ENCODE data around the gene CEP112.

Gene CEP112

DNA sequence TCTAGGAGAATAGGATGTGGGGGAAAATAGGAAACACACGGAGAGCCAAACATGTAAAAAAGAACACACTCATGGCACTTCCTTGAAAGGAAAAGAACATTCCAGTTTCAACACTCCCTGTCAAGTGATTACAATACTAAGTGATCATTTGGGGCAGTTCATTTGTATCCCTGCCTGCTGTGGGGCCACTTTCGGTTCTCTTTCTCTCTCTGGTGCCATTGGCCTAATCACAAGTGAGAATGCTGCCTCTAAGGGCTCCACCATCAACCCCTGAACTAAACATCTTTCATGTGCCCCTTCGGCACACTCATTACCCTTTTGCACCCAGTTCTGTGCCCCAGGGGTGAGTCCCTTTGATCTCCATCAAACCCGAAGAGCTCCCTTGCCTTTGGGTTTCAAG is 197.3 kb downstream of the CEP112 start:
- no peak for DNase-seq (ENCODE audit: low read depth in 2 of 2, low spot score in 1 of 2)

DNA sequence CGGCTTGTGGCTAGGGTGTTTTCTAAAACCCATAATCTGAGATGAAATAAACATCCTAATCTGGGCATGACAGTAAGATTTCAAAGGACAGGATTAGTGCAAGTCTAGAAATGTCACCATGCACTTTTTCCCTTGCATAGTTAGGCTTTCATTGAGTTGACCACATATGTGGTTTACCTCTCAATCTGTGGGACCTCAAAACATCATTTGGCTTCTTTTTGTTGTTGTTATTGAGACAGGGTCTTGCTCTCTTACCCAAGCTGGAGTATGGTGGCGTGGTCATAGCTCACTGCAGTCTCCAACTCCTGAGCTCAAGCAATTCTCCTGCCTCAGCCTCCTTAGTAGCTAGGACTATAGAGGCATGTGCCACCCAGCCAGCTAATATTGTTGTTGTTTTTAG is 197.8 kb downstream of the CEP112 start:
- DNase-seq (ENCODE audit: low read depth in 2 of 2, low spot score in 1 of 2), result no peak

DNA sequence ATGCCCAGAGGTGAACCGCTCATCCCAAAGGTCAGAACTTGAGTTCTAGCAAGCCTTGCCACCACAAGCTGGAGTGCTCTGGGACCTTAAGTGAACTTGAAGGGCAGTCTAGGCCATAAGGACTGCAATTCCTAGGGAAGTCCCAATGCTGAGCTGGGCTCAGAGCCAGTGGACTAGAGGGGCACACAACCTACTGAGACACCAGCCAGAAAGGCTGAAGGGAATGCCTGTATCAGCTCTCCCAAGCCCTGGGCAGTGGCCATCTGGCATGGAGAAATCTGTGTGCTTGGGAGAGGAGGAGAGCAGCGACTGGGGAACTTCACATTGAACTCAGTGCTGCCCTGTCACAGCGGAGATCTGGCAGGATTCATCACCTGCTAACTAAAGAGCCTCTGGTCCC is 201.3 kb downstream of the CEP112 start:
- DNase-seq (ENCODE audit: low read depth in 2 of 2, low spot score in 1 of 2), result no peak

DNA sequence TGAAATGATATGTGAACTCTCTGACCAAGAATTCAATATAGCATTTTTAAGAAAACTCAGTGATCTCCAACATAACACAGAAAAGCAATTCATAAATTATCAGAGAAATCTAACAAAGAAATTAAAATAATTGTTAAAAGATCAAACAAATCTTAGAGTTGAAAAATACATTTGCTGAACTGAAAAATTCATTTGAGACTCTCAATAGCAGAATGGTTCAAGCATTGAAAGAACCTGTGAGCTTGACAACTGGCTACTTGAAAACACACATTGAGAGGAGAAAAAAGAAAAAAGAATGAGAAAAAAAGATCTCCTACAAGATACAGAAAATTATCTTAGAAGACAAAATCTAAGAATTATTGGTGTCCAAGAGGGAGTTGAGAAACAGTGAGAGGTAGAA is 203.5 kb downstream of the CEP112 start:
- DNase-seq (ENCODE audit: low read depth in 2 of 2, low spot score in 1 of 2), result no peak

DNA sequence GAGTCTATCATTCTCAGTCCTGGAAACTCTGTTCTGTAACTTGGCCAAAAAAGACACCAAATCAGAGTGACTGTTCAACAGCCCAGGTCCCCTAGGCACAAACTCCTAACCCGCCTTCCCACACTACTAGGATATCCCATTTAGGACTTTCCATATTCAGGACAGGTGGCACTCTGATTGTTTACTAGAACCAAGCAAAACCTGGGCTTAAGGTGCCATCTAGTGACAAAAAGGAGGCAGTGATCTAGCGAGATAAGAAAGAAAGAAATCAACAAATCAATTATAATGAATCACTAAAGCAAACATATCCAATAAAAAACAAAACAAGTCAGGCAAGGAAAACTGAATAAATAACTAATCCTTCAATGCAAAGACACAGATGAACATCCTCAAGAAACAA is 203.9 kb downstream of the CEP112 start:
- DNase-seq (ENCODE audit: low read depth in 2 of 2, low spot score in 1 of 2), result no peak

DNA sequence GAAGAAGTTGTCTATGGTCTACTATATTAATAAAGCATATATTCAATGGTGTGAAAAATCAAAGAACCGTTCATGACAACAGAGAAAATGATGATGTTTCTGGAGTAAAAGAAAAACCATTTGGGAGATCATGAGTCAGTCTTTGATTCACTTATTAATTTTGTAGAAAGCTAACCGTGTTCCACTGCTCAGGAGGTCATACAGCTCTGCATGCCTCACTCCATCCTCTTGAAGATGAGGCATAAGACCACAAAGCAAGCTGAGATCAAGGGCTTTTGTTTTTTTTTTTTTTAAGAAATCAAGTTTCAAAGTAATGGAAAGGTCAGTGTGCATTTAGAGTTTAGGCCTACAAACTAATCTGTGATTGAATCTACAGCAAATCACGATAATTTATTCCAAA is 206.4 kb downstream of the CEP112 start:
- DNase-seq (ENCODE audit: low read depth in 2 of 2, low spot score in 1 of 2), result no peak

DNA sequence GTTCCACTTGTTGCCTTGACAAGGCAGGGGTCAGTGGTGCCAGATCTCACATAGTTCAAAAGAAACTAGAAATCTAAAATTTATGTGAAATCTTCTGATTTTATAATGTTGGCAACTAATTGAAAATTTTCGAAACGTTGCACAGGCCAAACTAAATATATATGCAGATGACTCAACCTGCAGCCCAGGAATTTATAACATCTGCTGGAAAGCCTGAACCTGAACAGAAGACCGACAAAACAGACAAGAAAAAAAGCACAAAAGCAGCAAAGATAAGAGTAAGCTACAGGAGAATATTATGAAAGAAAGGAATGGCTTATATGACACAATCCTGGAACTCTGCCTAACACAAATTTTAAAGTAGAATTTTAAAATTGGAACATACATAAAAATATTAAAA is 207.6 kb downstream of the CEP112 start:
- DNase-seq (ENCODE audit: low read depth in 2 of 2, low spot score in 1 of 2), result no peak

DNA sequence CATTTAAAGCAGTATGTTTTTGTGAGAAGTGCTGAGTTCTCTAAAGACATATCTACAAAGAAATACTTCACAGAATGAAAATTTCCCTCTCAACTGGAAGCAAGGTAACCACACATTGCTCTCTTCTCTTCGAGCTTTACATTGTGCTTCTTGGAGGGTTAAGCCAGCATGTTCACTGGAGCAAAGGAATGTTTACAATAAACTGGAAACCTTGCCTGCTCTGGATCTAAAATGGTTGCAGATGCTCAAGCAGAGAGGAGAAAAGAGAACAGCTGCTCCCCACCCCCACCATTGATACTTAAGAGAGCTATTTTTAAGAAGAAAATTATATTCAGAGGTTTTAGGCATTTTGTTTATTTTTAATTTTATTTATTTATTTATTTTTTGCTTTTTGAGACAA is 213.1 kb downstream of the CEP112 start:
- DNase-seq (ENCODE audit: low read depth in 2 of 2, low spot score in 1 of 2), result no peak

DNA sequence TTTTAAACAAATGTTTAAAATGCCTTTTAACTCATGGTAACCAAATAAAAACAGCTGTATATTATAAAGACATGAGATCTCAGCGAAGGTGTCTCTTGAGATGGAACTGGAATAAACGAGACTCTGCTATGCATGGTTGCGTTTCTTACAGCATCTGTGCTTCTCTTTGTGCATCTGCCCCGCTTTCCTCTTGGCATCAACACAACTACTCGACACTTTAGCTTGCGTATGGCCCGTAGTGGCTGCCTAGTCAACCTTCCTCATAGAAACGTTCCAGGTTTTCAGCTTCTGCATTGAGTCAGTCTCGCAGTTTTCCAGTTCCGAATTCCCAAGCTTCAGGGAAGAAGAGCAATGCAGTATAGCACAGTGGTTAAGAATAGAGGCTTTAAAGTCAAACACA is 214.9 kb downstream of the CEP112 start:
- DNase-seq (ENCODE audit: low read depth in 2 of 2, low spot score in 1 of 2), result no peak

DNA sequence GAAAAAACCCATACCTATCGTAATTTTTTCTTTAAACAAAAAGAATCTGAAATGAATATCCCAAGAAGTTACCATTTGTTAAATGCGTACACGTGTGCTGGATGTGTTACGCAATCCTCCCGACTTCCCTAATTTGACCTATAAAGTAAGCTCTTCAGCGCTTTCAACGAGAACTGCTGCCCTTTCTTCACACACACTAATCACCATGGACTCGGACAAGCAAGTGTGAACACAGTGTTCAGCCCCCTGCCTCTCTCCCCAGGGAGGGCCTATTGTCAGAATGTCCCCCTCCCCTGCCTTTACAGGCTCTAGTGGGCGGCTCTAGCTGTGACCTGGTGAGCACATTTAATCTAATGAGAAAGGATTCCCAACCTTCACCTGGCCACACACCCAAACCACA is 216.1 kb downstream of the CEP112 start:
- DNase-seq (ENCODE audit: low read depth in 2 of 2, low spot score in 1 of 2), result no peak

DNA sequence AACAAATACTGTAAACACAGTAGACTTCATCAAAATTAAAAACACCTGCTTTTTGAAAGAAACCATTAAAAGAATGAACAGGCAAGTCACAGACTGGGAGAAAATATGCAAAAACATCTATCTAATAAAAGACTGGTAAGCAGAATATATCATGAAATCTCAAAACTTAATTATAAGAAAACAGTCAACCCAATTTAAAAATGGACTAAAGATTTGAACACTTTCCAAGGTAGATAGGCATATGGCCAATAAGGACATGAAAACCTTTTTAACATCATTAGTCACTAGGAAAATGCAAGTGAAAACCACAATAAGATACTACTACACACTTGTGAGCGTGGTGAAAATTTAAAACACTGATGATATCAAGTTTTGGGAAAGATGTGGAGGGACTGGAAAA is 218.7 kb downstream of the CEP112 start:
- no peak for DNase-seq (ENCODE audit: low read depth in 2 of 2, low spot score in 1 of 2)

DNA sequence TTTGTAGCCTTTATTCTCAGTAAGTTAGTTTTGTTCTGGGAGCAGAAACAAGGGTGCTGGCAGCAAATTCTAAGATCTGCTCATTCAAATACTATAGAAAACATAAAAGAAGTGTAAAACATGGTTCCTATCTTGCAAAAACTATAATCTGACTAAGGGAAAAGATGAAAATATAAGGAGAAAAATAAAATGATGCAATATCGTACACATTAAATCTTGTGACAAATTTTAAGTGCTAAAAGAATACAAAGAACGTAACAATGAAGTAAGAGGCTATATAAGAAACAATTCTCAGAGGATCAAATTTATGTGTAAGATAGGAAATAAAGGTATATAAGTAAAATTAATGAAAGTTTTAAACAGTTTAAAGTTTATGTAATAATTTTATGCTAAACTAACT is 224.6 kb downstream of the CEP112 start:
- DNase-seq (ENCODE audit: low read depth in 2 of 2, low spot score in 1 of 2), result no peak

DNA sequence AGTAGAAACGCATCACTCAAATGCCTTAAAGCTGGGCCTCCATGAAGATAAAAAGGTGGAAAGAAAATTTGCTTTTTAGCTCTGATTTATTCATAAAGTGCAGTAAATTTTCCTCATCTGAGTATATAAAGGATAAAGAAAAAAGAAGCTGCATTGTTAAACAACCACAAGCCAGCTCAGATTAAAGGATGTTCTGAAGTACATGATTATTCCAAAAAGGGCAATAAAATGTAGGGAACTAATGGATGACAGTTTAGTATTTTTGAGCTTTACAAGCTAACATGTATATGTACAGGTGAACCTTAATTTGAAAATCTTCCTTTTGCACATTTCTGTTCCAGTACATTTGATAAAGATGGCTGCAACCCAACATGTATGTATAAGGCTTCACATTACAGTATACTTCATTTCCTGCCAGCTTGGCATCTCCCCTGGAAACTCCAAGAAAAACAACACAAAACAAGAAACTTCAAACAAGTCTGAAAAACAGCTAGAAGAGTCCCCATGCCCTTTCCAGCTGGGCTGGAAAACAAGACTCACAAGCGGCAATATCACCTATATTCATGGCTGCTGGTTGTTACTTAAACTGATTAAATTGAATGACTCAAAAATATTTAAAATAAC is 225.7 kb downstream of the CEP112 start:
- DNase-seq (ENCODE audit: low read depth in 2 of 2, low spot score in 1 of 2), result no peak

DNA sequence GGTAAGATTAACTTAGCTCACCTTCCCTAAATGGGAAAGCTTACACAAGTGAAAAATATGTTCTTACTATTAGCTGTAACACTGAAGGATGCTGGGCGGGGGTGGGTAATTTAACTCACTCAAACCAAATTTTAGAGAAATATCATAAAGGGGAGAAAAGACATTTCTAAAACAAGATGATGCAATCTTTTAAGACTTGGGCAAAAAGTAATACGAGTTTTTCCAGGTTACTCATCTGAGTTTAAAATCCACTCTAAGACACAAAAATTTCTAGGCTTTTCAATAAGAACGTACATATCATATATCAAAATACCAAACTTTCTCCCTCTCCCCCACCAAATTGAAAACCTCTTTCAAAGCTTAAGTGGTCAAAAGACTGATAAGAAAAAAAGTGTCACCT is 228.8 kb downstream of the CEP112 start:
- no peak for DNase-seq (ENCODE audit: low read depth in 2 of 2, low spot score in 1 of 2)

DNA sequence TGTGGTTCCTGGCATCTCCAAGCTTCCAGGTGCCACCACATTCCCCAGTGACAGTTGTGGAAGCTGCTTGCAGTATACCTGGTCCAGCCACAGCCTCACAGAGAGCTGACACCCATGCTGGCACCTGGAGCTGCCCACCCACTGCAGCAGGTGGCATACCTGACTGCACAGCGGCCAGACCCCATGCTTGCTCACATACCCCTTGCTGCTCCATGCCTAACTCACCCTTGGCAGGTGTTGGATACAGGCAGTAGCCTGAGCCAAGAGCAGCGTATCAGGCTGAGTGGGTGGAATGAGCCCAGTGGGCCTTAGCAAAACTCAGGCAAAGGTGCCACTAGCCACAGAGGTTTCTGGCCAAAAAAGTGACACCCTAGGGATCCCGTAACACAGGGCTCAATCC is 232.3 kb downstream of the CEP112 start:
- no peak for DNase-seq (ENCODE audit: low read depth in 2 of 2, low spot score in 1 of 2)

DNA sequence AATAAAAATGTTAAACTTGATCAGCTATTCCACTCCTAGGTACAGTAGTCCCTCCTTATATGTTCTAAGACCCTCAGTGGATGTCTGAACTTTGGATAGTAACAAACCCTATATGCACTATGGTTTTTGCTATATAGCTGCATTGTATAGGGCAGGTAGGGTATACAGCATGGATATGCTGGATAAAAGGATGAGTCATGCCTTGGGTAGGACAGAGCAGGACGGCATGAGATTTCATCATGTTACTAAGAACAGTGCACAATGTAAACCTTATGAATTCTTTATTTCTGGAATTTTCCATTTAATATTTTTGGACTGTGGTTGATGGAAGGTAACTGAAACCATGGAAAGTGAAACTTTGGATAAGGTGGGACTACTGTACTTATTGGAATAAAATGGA is 235.1 kb downstream of the CEP112 start:
- no peak for DNase-seq (ENCODE audit: low read depth in 2 of 2, low spot score in 1 of 2)

DNA sequence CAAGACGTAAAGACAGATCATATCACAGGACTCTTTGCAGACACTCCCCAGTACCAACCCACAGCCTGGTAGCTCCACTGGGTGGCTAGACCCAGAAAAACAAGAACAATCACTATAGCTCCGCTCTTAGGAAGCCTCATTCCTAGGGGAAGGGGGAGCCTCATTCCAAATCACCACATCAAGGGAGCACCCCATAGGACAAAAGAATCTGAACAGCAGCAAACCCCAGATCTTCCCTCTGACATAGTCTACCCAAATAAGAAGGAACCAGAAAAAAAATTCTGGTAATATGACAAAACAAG is 237.8 kb downstream of the CEP112 start:
- no peak for DNase-seq (ENCODE audit: low read depth in 2 of 2, low spot score in 1 of 2)

DNA sequence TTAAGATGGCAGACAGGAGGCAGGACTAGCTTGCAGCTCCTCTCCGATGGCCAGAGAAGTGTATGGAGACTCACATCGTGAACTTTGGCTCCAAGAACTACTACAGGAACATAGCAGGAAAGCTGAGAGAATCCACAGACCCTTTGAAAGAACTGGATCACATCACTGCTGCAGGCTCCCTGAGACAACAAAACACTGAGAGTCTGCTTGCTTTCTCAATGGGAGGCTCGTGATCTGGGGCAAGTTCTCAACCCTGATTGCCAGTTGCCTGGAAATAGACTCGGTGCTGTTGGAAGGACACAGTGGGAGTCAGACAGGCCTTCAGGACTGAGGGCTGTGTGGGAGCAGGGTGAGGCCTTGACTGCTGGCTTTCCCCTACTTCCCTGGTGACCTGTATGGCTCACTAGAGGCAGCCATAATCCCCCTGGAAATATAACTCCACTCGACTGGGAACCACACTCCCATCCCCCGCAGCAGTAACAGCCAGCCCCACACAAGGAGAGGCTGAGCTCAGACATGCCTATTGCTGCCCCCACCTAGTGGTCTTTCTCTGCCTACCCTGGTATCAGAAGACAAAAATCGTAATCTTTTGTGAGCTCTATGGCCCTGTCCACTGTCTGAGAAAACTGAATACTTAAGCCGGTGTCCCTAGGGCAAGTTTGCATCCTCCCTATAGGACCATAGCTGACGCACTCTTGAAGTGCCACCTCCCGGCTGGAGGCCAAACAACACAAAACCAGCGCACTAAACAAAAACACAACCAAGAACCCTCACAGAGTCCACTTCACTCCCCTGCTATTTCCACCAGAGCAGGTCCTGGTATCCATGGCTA is 238.4 kb downstream of the CEP112 start:
- no peak for DNase-seq (ENCODE audit: low read depth in 2 of 2, low spot score in 1 of 2)

DNA sequence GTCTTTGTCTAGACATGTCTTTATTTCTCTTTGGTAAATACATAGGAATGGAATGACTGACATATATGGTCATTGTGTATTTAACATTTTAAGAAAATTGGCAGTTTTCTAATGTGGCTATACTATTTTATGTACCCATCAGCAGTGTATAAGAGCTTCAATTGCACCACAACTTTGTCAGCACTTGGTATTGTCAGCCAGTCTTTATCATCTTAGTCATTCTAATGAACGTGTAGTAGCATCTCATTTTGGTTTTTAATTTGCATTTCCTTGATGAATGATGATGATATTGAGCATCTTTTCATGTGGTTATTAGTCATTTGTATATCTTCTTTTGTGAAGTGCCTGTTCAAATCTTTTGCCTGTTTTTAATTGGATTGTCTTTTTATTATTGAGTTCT is 239.3 kb downstream of the CEP112 start:
- DNase-seq (ENCODE audit: low read depth in 2 of 2, low spot score in 1 of 2), result no peak

DNA sequence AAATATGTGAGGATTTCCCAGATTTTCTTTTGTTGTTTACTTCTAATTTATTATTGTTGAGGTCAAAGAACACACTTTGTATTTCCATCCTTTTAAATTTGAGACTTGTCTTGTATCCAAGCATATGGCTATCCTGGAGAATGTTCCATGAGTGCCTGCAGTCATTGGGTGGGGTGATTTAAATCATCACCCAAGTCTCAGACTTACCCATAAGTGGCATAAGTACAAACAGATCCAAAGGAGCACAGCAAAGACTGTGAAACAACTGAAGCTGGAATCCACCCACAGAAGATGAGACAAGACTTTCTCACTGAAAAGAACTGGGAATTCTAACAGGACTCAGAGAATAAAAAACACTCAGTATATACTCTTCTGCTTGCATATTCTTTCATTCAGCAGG is 239.9 kb downstream of the CEP112 start:
- no peak for DNase-seq (ENCODE audit: low read depth in 2 of 2, low spot score in 1 of 2)

DNA sequence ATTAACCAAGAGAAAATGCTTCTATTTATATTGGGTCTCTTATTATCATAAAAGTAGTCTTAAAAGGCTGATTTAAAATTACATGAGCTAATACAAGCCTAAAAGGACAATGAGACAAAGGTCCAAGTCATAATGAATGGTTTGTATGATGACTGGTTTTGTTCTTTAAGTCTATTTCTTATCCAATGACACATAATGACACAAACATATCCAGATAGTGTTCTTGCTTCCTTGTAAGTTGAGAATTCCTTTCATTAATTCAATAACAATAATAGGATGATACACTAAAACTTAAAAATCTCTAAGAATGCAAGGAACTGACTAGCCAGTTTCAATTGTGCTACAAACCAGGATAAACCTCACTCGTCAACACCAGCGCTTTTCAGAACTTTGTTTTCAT is 244.1 kb downstream of the CEP112 start:
- DNase-seq (ENCODE audit: low read depth in 2 of 2, low spot score in 1 of 2), result no peak

DNA sequence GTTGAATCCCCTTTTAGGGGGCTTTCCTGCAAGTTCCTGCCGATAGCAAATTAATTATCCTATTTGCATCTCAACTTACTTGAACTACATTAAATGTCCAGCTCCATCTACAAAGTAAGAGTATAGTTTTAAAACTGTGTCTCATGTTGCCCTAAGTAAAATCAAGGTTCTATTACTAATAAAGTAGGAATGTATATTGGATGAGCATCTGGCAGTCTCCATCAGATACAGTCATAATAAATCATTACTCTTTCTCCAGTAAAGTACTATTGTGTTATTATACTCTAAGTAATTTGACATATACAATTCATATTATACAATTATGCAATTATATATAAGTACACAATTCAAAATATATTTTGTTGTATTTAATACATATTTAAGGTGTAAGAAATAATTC is 249.3 kb downstream of the CEP112 start:
- no peak for DNase-seq (ENCODE audit: low read depth in 2 of 2, low spot score in 1 of 2)

DNA sequence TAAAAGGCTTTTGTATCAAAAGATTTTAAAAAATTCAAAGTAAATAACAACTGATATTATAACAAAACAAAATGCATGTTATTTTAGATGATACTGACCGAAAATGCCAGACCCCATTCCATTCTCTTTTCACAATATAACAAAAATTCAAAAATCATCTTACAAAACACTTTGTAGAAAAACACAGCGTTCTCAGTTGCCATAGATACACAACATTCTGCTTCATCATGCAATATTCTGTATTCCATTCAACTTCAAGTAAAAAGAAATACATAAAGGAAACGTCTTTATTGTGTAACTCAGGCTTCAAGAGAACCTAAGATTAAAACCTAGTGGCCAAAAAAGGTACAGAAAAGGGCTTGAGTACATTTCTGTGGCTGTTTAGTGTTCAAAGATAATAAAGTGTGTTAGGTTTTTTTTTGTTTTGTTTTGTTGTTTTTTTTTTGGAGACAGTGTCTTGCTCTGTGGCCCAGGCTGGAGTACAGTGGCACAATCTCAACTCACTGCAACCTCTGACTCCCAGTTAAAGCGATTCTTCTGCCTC is 250.5 kb downstream of the CEP112 start:
- no peak for DNase-seq (ENCODE audit: low read depth in 2 of 2, low spot score in 1 of 2)
